Gastrocnemius medialis (tissue), 4 donors: ENCODE results near the gene GNG13. TPM values are rescaled to one million over a fixed set of nuclear protein-coding genes. Genes with fewer than 3 reads are reported as not detected.

Experiments used
- ATAC-seq, 2 donors: fragments of 150-250 bp; one replicate each; pipeline ENCODE4 v1.9.1; 2016
- DNase-seq, 2 donors: peaks; one replicate each; pipeline ENCODE4 v3.0.0-alpha.2; 2019
- H3K27ac ChIP-seq, 4 donors: fragments of 200-600 bp; sonication (generic); 1 replicate in 1 of 4; 2 replicates in 3 of 4; pipeline ENCODE4 v1.5.1; 2016 to 2018; ENCODE audit warnings: mild to moderate bottlenecking in 2 of 4, moderate library complexity in 1 of 4
- H3K27me3 ChIP-seq, 3 donors: fragments of 200-600 bp; sonication (generic) in 2 of 3; 1 replicate in 1 of 3; 2 replicates in 2 of 3; pipeline versions ENCODE4 v1.5.1 to v1.6.0; 2016 to 2019; ENCODE audit warnings: mild to moderate bottlenecking in 1 of 3, moderate library complexity in 1 of 3
- H3K36me3 ChIP-seq, 2 donors: fragments of 200-600 bp; sonication (generic) in 1 of 2; one replicate each; pipeline ENCODE4 v1.5.1; 2017 to 2018
- H3K4me1 ChIP-seq, 2 donors: fragments of 200-600 bp; sonication (generic) in 1 of 2; one replicate each; pipeline ENCODE4 v1.5.1; 2016 to 2017; ENCODE audit warnings: mild to moderate bottlenecking in 2 of 2
- H3K4me3 ChIP-seq, 4 donors: fragments of 200-600 bp; sonication (generic) in 3 of 4; 1 replicate in 1 of 4; 2 replicates in 3 of 4; pipeline ENCODE4 v1.5.1; 2016 to 2019; ENCODE audit warnings: mild to moderate bottlenecking in 2 of 4
- H3K9me3 ChIP-seq, 3 donors: fragments of 200-600 bp; sonication (generic) in 2 of 3; 1 replicate in 1 of 3; 2 replicates in 2 of 3; pipeline ENCODE4 v1.5.1; 2016 to 2019
- CTCF ChIP-seq, 5 experiments: fragments of 450-650 bp in 3 of 5; fragments of 200-600 bp in 2 of 5; sonication (generic) in 2 of 5; IDR thresholded peaks in 4 of 5; conservative IDR thresholded peaks in 1 of 5; 1 replicate in 4 of 5; 2 replicates in 1 of 5; pipeline ENCODE4 v1.5.1; 2016 to 2019; ENCODE audit warnings: antibody characterized with exemption in 5 of 5, mild to moderate bottlenecking in 3 of 5, moderate library complexity in 3 of 5
- POLR2A ChIP-seq, 2 donors: fragments of 450-650 bp; IDR thresholded peaks; one replicate each; pipeline ENCODE4 v1.6.1; 2017; ENCODE audit warnings: antibody characterized with exemption in 2 of 2, mild to moderate bottlenecking in 2 of 2, moderate library complexity in 2 of 2
- in situ Hi-C, 4 donors: fragments of 200-750 bp; cut with MboI; loops; one replicate each; pipeline versions ENCODE4 v1.15.0 to v1.8.0; 2017; ENCODE audit warnings: low sequenced_read_pairs in 4 of 4
- intact Hi-C: fragments of 100-400 bp; cut with DNase I; formaldehyde crosslinking; loops from one replicate; pipeline ENCODE4 v1.15.1; 2023; ENCODE audit warnings: low total_unique reads
- microRNA counts, 2 donors: library from miRNA; unstranded; fragments of <30 nt; microRNA quantifications; one replicate each; lab custom pipeline; 2016
- microRNA-seq, 2 donors: library from miRNA; unstranded; fragments of <30 nt; microRNA quantifications; one replicate each; pipeline ENCODE4, GENCODE V29; 2016; ENCODE audit warnings: borderline replicate concordance in 2 of 2
- total RNA-seq, 4 donors: library from RNA; depleted of rRNA; stranded (reverse); fragments of >200 nt; gene quantifications; one replicate each; pipeline versions ENCODE4 v1.1.0 to v1.2.3, GENCODE V29; 2016

The GNG13 gene
- total RNA-seq, 4 donors from 2014 or later, result not detected

GRCh38 chr16:752007-752312, 48.6 kb downstream of the GNG13 start:
- no peaks in the 10 kb centered on the region for H3K4me1 ChIP-seq
- peaks cover 12 to 36% (median 15%) of the 10 kb centered on the region in 3 donors for H3K27me3 ChIP-seq
- no peak overlapping the region for H3K4me3 ChIP-seq
- no peaks in the 10 kb centered on the region for H3K9me3 ChIP-seq
- intact Hi-C loops (no loop called here), in situ Hi-C loops (no loop called here)
- TF ChIP-seq POLR2A (IDR thresholded peaks at IDR 0.05) (no peak), CTCF (IDR thresholded peaks at IDR 0.05 in 4 of 5, conservative IDR thresholded peaks at IDR 0.05 in 1 of 5) (no peak)
- DNase-seq, result no peak
- H3K36me3 ChIP-seq, result no peaks in the 10 kb centered on the region
- ATAC-seq, result no peak
- H3K27ac ChIP-seq, result no peak overlapping the region

GRCh38 chr16:751152-752006, 49.2 kb downstream of the GNG13 start:
- Histone ChIP-seq H3K4me3 (no peak overlapping the region), H3K36me3 (no peaks in the 10 kb centered on the region), H3K4me1 (no peaks in the 10 kb centered on the region), H3K9me3 (no peaks in the 10 kb centered on the region), H3K27ac (no peak overlapping the region), H3K27me3 (peaks cover 12 to 36% (median 15%) of the 10 kb centered on the region in 3 donors)
- in situ Hi-C loops (no loop called here), intact Hi-C loops (no loop called here)
- ATAC-seq (no peak), DNase-seq (no peak)
- no peak for TF ChIP-seq POLR2A (IDR thresholded peaks at IDR 0.05)
- no peak for TF ChIP-seq CTCF (IDR thresholded peaks at IDR 0.05 in 4 of 5, conservative IDR thresholded peaks at IDR 0.05 in 1 of 5)

- TF ChIP-seq POLR2A (IDR thresholded peaks at IDR 0.05) (no peak), CTCF (IDR thresholded peaks at IDR 0.05 in 4 of 5, conservative IDR thresholded peaks at IDR 0.05 in 1 of 5) (no peak)
- Histone ChIP-seq H3K9me3 (no peaks in the 10 kb centered on the region), H3K36me3 (no peaks in the 10 kb centered on the region), H3K27me3 (peaks cover 12 to 31% (median 15%) of the 10 kb centered on the region in 3 donors), H3K4me1 (no peaks in the 10 kb centered on the region), H3K27ac (no peak overlapping the region), H3K4me3 (no peak overlapping the region)
- intact Hi-C loops (no loop called here), in situ Hi-C loops (no loop called here)
- DNase-seq (no peak), ATAC-seq (no peak)
These were observed 50.0 kb downstream of the GNG13 start for GRCh38 chr16:750485-750884.

GRCh38 chr16:749010-749409, 51.5 kb downstream of the GNG13 start:
- H3K36me3 ChIP-seq, result no peaks in the 10 kb centered on the region
- TF ChIP-seq CTCF (IDR thresholded peaks at IDR 0.05 in 4 of 5, conservative IDR thresholded peaks at IDR 0.05 in 1 of 5) (no peak), POLR2A (IDR thresholded peaks at IDR 0.05) (no peak)
- intact Hi-C loops, result no loop called here
- no peak for DNase-seq
- no peak overlapping the region for H3K27ac ChIP-seq
- in situ Hi-C loops, result no loop called here
- no peaks in the 10 kb centered on the region for H3K9me3 ChIP-seq
- no peak overlapping the region for H3K4me3 ChIP-seq
- peaks cover 10 to 29% (median 13%) of the 10 kb centered on the region in 3 donors for H3K27me3 ChIP-seq
- ATAC-seq, result no peak
- no peaks in the 10 kb centered on the region for H3K4me1 ChIP-seq

MicroRNAs within 50 kb of the gene (microRNA counts, 767-probe panel; counts per million panel counts)
- microRNA hsa-miR-662 (lab: Ali Mortazavi, UCI), result 356 to 448 counts per million in 2 donors

Small RNA genes within 50 kb of the gene (microRNA-seq; reads per million reads assigned to microRNA genes)
- gene MIR662, result 0 reads per million in 2 donors

Other genes starting within 250 kb of the GNG13 start
- not detected for gene PRR35, start 240.3 kb downstream of the GNG13 start, total RNA-seq
- gene NHLRC4, start 233.7 kb downstream of the GNG13 start, total RNA-seq, result under 1 TPM; 0.42 to 0.56 (median 0.48) TPM
- gene PIGQ, start 230.8 kb downstream of the GNG13 start, total RNA-seq, result 10 to 100 TPM; 22.2 to 47.3 (median 38.5) TPM
- 10 to 100 TPM; 15.6 to 29.3 (median 21.4) TPM for gene RAB40C, start 210.7 kb downstream of the GNG13 start, total RNA-seq
- gene WFIKKN1, start 169.7 kb downstream of the GNG13 start, total RNA-seq, result 1 to 10 TPM in 3 of 4 donors, under 1 TPM in 1; 0.12 to 3.2 (median 1.3) TPM
- 100 to 1,000 TPM; 114 to 212 (median 141) TPM for gene METTL26, start 164.4 kb downstream of the GNG13 start, total RNA-seq
- gene MCRIP2, start 158.9 kb downstream of the GNG13 start, total RNA-seq, result 100 to 1,000 TPM in 3 of 4 donors, 10 to 100 TPM in 1; 59.6 to 155 (median 114) TPM
- 1 to 10 TPM; 2.9 to 9.8 (median 6.5) TPM for gene WDR90, start 151.4 kb downstream of the GNG13 start, total RNA-seq
- gene RHOT2, start 132.6 kb downstream of the GNG13 start, total RNA-seq, result 10 to 100 TPM; 20.9 to 41.6 (median 27.3) TPM
- gene RHBDL1, start 125.1 kb downstream of the GNG13 start, total RNA-seq, result under 1 TPM in 1 of 4 donors, not detected in 3; 0.31 TPM
- 100 to 1,000 TPM; 144 to 229 (median 204) TPM for gene STUB1, start 120.3 kb downstream of the GNG13 start, total RNA-seq
- gene JMJD8, start 116.4 kb downstream of the GNG13 start, total RNA-seq, result 10 to 100 TPM; 22.8 to 81.8 (median 41.0) TPM
- gene WDR24, start 110.3 kb downstream of the GNG13 start, total RNA-seq, result 10 to 100 TPM; 11.0 to 19.5 (median 16.8) TPM
- not detected for gene FBXL16, start 94.9 kb downstream of the GNG13 start, total RNA-seq
- 10 to 100 TPM; 24.4 to 42.1 (median 33.3) TPM for gene METRN, start 85.6 kb downstream of the GNG13 start, total RNA-seq
- 10 to 100 TPM; 20.9 to 84.0 (median 38.7) TPM for gene ANTKMT, start 79.6 kb downstream of the GNG13 start, total RNA-seq
- gene CCDC78, start 74.3 kb downstream of the GNG13 start, total RNA-seq, result not detected
- under 1 TPM in 2 of 4 donors, not detected in 2; 0.27 to 0.42 TPM for gene HAGHL, start 73.6 kb downstream of the GNG13 start, total RNA-seq
- gene CIAO3, start 59.7 kb downstream of the GNG13 start, total RNA-seq, result 10 to 100 TPM; 16.1 to 48.5 (median 21.6) TPM
- gene MSLN, start 40.0 kb downstream of the GNG13 start, total RNA-seq, result not detected
- gene RPUSD1, start 12.4 kb downstream of the GNG13 start, total RNA-seq, result 10 to 100 TPM in 2 of 4 donors, 1 to 10 TPM in 2; 7.8 to 23.8 (median 15.2) TPM
- 1 to 10 TPM in 2 of 4 donors, under 1 TPM in 2; 0.44 to 5.8 (median 3.1) TPM for gene CHTF18, start 12.1 kb downstream of the GNG13 start, total RNA-seq
- 10 to 100 TPM in 2 of 4 donors, 1 to 10 TPM in 2; 7.7 to 15.8 (median 10.2) TPM for gene LMF1, start 170.2 kb upstream of the GNG13 start, total RNA-seq
- gene SOX8, start 181.0 kb upstream of the GNG13 start, total RNA-seq, result under 1 TPM; 0.10 to 0.91 (median 0.33) TPM